Karpas-422 (cell line): ENCODE measurements around the gene NUDT7. TPM values are rescaled to one million over a fixed set of nuclear protein-coding genes. Genes with fewer than 3 reads are reported as not detected.

Source experiments
- DNase-seq: peaks from one replicate; pipeline ENCODE4 v3.0.0-alpha.2; 2015
- H2AFZ ChIP-seq: fragments of 200-600 bp; sonication (generic); 2 replicates; pipeline ENCODE4 v1.6.1; 2014; ENCODE audit warnings: antibody characterized with exemption, low read length, mixed read lengths
- H3K27ac ChIP-seq: fragments of 200-600 bp; sonication (generic); 2 replicates; pipeline ENCODE4 v1.5.1; 2014; ENCODE audit warnings: mild to moderate bottlenecking, low read length, moderate library complexity
- H3K27me3 ChIP-seq: fragments of 200-600 bp; sonication (generic); 2 replicates; pipeline ENCODE4 v1.6.1; 2014; ENCODE audit warnings: low read length, mixed read lengths
- H3K36me3 ChIP-seq: fragments of 200-600 bp; sonication (generic); 2 replicates; pipeline ENCODE4 v1.6.1; 2014; ENCODE audit warnings: low read length, mixed read lengths; ENCODE audit not compliant: insufficient read depth
- H3K4me1 ChIP-seq: fragments of 200-600 bp; sonication (generic); 2 replicates; pipeline ENCODE4 v1.6.1; 2014; ENCODE audit warnings: mild to moderate bottlenecking, low read length, mixed read lengths
- H3K4me2 ChIP-seq: fragments of 200-600 bp; sonication (generic); 2 replicates; pipeline ENCODE4 v1.6.1; 2014; ENCODE audit warnings: low read length, low read depth, mild to moderate bottlenecking; ENCODE audit not compliant: poor library complexity, severe bottlenecking
- H3K4me3 ChIP-seq: fragments of 200-600 bp; sonication (generic); 2 replicates; pipeline ENCODE4 v1.5.1; 2014; ENCODE audit warnings: mild to moderate bottlenecking, antibody characterized with exemption, low read length, mixed read lengths
- H3K79me2 ChIP-seq: fragments of 200-600 bp; sonication (generic); 2 replicates; pipeline ENCODE4 v1.6.1; 2014; ENCODE audit warnings: mild to moderate bottlenecking, low read length, mixed read lengths
- H3K9ac ChIP-seq: fragments of 200-600 bp; sonication (generic); 2 replicates; pipeline ENCODE4 v1.6.0; 2014; ENCODE audit warnings: low read length
- H3K9me2 ChIP-seq: fragments of 200-600 bp; sonication (generic), shearing (Covaris generic); replicated peaks from 2 replicates; pipeline ENCODE4 v1.6.0; 2014; ENCODE audit warnings: mild to moderate bottlenecking, low read length, moderate library complexity; ENCODE audit not compliant: insufficient read depth
- H3K9me3 ChIP-seq: fragments of 300-700, 200-600 bp; sonication (generic); 2 replicates; pipeline ENCODE4 v1.6.1; 2014; ENCODE audit warnings: low read length, mixed read lengths
- H4K20me1 ChIP-seq: fragments of 200-600 bp; sonication (generic); 2 replicates; pipeline ENCODE4 v1.6.1; 2014; ENCODE audit warnings: mild to moderate bottlenecking, antibody characterized with exemption, low read length, low read depth; ENCODE audit not compliant: insufficient read depth
- total RNA-seq: library from RNA; depleted of rRNA; stranded (reverse); fragments of >200 nt; shearing (Covaris generic); gene quantifications from 2 replicates; pipeline ENCODE4 v1.2.3, GENCODE V29; 2014; ENCODE audit warnings: low replicate concordance

NUDT7 gene
- total RNA-seq, 1 experiment from 2014 or later, result 61.3 TPM

- DNase-seq, result no peak
- Histone ChIP-seq H3K4me3 (no peak overlapping the region), H3K36me3 (no peaks in the 10 kb centered on the region)
Measured at GRCh38 chr16:77758046-77758445, 35.7 kb downstream of the NUDT7 start.

GRCh38 chr16:77758508-77758907 lies 36.2 kb downstream of the NUDT7 start:
- Histone ChIP-seq H3K4me3 (no peak overlapping the region), H3K4me2 (no peak overlapping the region), H3K9me3 (no peaks in the 10 kb centered on the region), H3K79me2 (no peaks in the 10 kb centered on the region), H3K27ac (no peak overlapping the region), H3K4me1 (no peaks in the 10 kb centered on the region), H3K9me2 (no peaks in the 10 kb centered on the region), H3K27me3 (no peaks in the 10 kb centered on the region), H2AFZ (no peak overlapping the region), H4K20me1 (no peaks in the 10 kb centered on the region), H3K36me3 (no peaks in the 10 kb centered on the region), H3K9ac (no peak overlapping the region)
- DNase-seq, result no peak

More at GRCh38 chr16:77758046-77758445, 35.7 kb downstream of the NUDT7 start:
- Histone ChIP-seq H3K9me3 (no peaks in the 10 kb centered on the region), H3K9me2 (no peaks in the 10 kb centered on the region), H4K20me1 (no peaks in the 10 kb centered on the region), H3K4me1 (no peaks in the 10 kb centered on the region), H2AFZ (no peak overlapping the region), H3K9ac (no peak overlapping the region), H3K27ac (no peak overlapping the region), H3K27me3 (no peaks in the 10 kb centered on the region), H3K4me2 (no peak overlapping the region), H3K79me2 (no peaks in the 10 kb centered on the region)

GRCh38 chr16:77759201-77759600 lies 36.9 kb downstream of the NUDT7 start:
- no peak overlapping the region for H3K4me3 ChIP-seq
- no peak overlapping the region for H3K4me2 ChIP-seq
- no peaks in the 10 kb centered on the region for H3K79me2 ChIP-seq
- no peaks in the 10 kb centered on the region for H3K9me3 ChIP-seq
- H3K9me2 ChIP-seq, result no peaks in the 10 kb centered on the region
- no peak overlapping the region for H2AFZ ChIP-seq
- no peaks in the 10 kb centered on the region for H4K20me1 ChIP-seq
- H3K9ac ChIP-seq, result no peak overlapping the region
- H3K4me1 ChIP-seq, result no peaks in the 10 kb centered on the region
- no peak overlapping the region for H3K27ac ChIP-seq
- no peak for DNase-seq
- H3K36me3 ChIP-seq, result no peaks in the 10 kb centered on the region
- no peaks in the 10 kb centered on the region for H3K27me3 ChIP-seq

- Histone ChIP-seq H3K27me3 (no peaks in the 10 kb centered on the region), H3K9ac (no peak overlapping the region), H3K9me3 (no peaks in the 10 kb centered on the region), H3K9me2 (no peaks in the 10 kb centered on the region), H3K4me1 (no peaks in the 10 kb centered on the region), H2AFZ (no peak overlapping the region), H3K36me3 (no peaks in the 10 kb centered on the region), H3K4me3 (no peak overlapping the region), H3K79me2 (no peaks in the 10 kb centered on the region), H3K27ac (no peak overlapping the region), H4K20me1 (no peaks in the 10 kb centered on the region), H3K4me2 (no peak overlapping the region)
- DNase-seq, result no peak
Measured at GRCh38 chr16:77759821-77760220, 37.5 kb downstream of the NUDT7 start.

- Histone ChIP-seq H3K4me3 (no peak overlapping the region), H3K4me2 (no peak overlapping the region), H3K4me1 (no peaks in the 10 kb centered on the region), H3K36me3 (no peaks in the 10 kb centered on the region), H2AFZ (no peak overlapping the region), H3K79me2 (no peaks in the 10 kb centered on the region), H3K27ac (no peak overlapping the region), H3K27me3 (no peaks in the 10 kb centered on the region), H3K9ac (no peak overlapping the region), H4K20me1 (no peaks in the 10 kb centered on the region), H3K9me3 (no peaks in the 10 kb centered on the region), H3K9me2 (no peaks in the 10 kb centered on the region)
- no peak for DNase-seq
Measured at GRCh38 chr16:77760800-77761199, 38.5 kb downstream of the NUDT7 start.

GRCh38 chr16:77761204-77761603 lies 38.9 kb downstream of the NUDT7 start:
- no peaks in the 10 kb centered on the region for H4K20me1 ChIP-seq
- no peak overlapping the region for H3K27ac ChIP-seq
- H3K4me1 ChIP-seq, result no peaks in the 10 kb centered on the region
- H3K36me3 ChIP-seq, result no peaks in the 10 kb centered on the region
- no peaks in the 10 kb centered on the region for H3K27me3 ChIP-seq
- no peak overlapping the region for H3K4me3 ChIP-seq
- H3K9me3 ChIP-seq, result no peaks in the 10 kb centered on the region
- no peak overlapping the region for H2AFZ ChIP-seq
- no peak for DNase-seq
- no peaks in the 10 kb centered on the region for H3K79me2 ChIP-seq
- H3K4me2 ChIP-seq, result no peak overlapping the region
- no peak overlapping the region for H3K9ac ChIP-seq
- no peaks in the 10 kb centered on the region for H3K9me2 ChIP-seq

- DNase-seq, result no peak
- no peaks in the 10 kb centered on the region for H4K20me1 ChIP-seq
- H3K27ac ChIP-seq, result no peak overlapping the region
- no peak overlapping the region for H2AFZ ChIP-seq
- H3K79me2 ChIP-seq, result no peaks in the 10 kb centered on the region
- H3K4me3 ChIP-seq, result no peak overlapping the region
- H3K9me3 ChIP-seq, result no peaks in the 10 kb centered on the region
- H3K4me1 ChIP-seq, result no peaks in the 10 kb centered on the region
- H3K9ac ChIP-seq, result no peak overlapping the region
- no peaks in the 10 kb centered on the region for H3K36me3 ChIP-seq
- no peaks in the 10 kb centered on the region for H3K27me3 ChIP-seq
- no peak overlapping the region for H3K4me2 ChIP-seq
- no peaks in the 10 kb centered on the region for H3K9me2 ChIP-seq
Measured at GRCh38 chr16:77762262-77762661, 39.9 kb downstream of the NUDT7 start.

GRCh38 chr16:77763994-77764393 lies 41.7 kb downstream of the NUDT7 start:
- Histone ChIP-seq H3K9ac (no peak overlapping the region), H3K9me2 (no peaks in the 10 kb centered on the region), H3K9me3 (no peaks in the 10 kb centered on the region), H3K36me3 (no peaks in the 10 kb centered on the region), H3K4me2 (no peak overlapping the region), H3K79me2 (no peaks in the 10 kb centered on the region), H3K4me1 (no peaks in the 10 kb centered on the region), H3K27me3 (no peaks in the 10 kb centered on the region), H2AFZ (no peak overlapping the region), H3K4me3 (no peak overlapping the region), H4K20me1 (no peaks in the 10 kb centered on the region), H3K27ac (no peak overlapping the region)
- DNase-seq, result no peak

- no peaks in the 10 kb centered on the region for H3K27me3 ChIP-seq
- no peak overlapping the region for H3K4me3 ChIP-seq
- H3K4me2 ChIP-seq, result no peak overlapping the region
- H3K79me2 ChIP-seq, result no peaks in the 10 kb centered on the region
- no peak for DNase-seq
- no peaks in the 10 kb centered on the region for H3K36me3 ChIP-seq
- H3K9me3 ChIP-seq, result no peaks in the 10 kb centered on the region
- no peak overlapping the region for H3K27ac ChIP-seq
- H2AFZ ChIP-seq, result peak overlapping the region; percentile 6; the same call in 1 of the 2 replicates
- no peaks in the 10 kb centered on the region for H4K20me1 ChIP-seq
- H3K9ac ChIP-seq, result no peak overlapping the region
- no peaks in the 10 kb centered on the region for H3K4me1 ChIP-seq
- no peaks in the 10 kb centered on the region for H3K9me2 ChIP-seq
Measured at GRCh38 chr16:77767211-77767610, 44.9 kb downstream of the NUDT7 start.
